ENCODE results near the gene ITGA11.

DNA sequence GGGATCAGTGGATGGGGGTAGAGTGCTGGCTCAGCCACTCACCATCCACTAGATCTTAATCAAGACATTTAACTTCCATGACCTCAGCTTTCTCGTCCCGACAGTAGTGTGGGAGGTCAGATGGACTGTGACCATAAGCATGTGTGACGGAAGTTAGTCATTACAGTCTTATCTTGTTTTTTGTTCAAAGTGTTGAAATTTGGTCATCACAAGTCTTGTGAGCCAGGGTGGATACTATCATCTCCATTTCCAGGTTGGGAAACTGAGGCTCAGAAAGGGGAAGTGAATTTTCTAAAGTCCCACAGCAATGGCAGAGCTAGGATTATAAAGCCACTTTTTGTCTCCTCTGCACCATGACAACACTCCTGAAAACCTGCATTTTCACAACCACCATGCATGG is 32.0 kb upstream of the ITGA11 start:
- TF ChIP-seq POLR2A (IDR thresholded peaks at IDR 0.05) = no peak
- TF ChIP-seq, protein P1, sequence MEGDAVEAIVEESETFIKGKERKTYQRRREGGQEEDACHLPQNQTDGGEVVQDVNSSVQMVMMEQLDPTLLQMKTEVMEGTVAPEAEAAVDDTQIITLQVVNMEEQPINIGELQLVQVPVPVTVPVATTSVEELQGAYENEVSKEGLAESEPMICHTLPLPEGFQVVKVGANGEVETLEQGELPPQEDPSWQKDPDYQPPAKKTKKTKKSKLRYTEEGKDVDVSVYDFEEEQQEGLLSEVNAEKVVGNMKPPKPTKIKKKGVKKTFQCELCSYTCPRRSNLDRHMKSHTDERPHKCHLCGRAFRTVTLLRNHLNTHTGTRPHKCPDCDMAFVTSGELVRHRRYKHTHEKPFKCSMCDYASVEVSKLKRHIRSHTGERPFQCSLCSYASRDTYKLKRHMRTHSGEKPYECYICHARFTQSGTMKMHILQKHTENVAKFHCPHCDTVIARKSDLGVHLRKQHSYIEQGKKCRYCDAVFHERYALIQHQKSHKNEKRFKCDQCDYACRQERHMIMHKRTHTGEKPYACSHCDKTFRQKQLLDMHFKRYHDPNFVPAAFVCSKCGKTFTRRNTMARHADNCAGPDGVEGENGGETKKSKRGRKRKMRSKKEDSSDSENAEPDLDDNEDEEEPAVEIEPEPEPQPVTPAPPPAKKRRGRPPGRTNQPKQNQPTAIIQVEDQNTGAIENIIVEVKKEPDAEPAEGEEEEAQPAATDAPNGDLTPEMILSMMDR (IDR thresholded peaks at IDR 0.05) = no peak

Measured in ovary (tissue), 3 donors.